GM23338 (cell line): ENCODE results near the gene LURAP1L. TPM values are rescaled to one million over a fixed set of nuclear protein-coding genes. Genes with fewer than 3 reads are reported as not detected.

ENCODE experiments used
- ATAC-seq: fragments of 200-7000 bp; cut with Tn5 transposase; 3 replicates; pipeline ENCODE4 v1.9.1; 2020
- DNase-seq: peaks from one replicate; pipeline ENCODE4 v3.0.0-alpha.2; 2015; ENCODE audit warnings: low spot score
- H2AFZ ChIP-seq: fragments of 200-600 bp; sonication (generic); 2 replicates; pipeline ENCODE4 v1.8.0; 2016; ENCODE audit warnings: antibody characterized with exemption, mild to moderate bottlenecking, moderate library complexity
- H3F3A ChIP-seq: fragments of 200-600 bp; sonication (generic); replicated peaks from 2 replicates; pipeline ENCODE4 v1.8.0; 2017; ENCODE audit warnings: antibody characterized with exemption, mixed run types, low read depth
- H3K27ac ChIP-seq: fragments of 200-600 bp; sonication (generic); 2 replicates; pipeline ENCODE4 v1.6.1; 2016; ENCODE audit warnings: low read depth
- H3K27me3 ChIP-seq: fragments of 200-600 bp; sonication (generic); 2 replicates; pipeline ENCODE4 v1.8.0; 2016; ENCODE audit warnings: mild to moderate bottlenecking, mixed run types, moderate library complexity; ENCODE audit not compliant: insufficient read depth
- H3K36me3 ChIP-seq: fragments of 200-600 bp; sonication (generic); 2 replicates; pipeline ENCODE4 v1.8.0; 2016; ENCODE audit warnings: mild to moderate bottlenecking; ENCODE audit not compliant: insufficient read depth
- H3K4me1 ChIP-seq: fragments of 200-600 bp; sonication (generic); 2 replicates; pipeline ENCODE4 v1.8.0; 2016; ENCODE audit warnings: mild to moderate bottlenecking, moderate library complexity; ENCODE audit not compliant: insufficient read depth
- H3K4me2 ChIP-seq: fragments of 200-600 bp; sonication (generic); 2 replicates; pipeline ENCODE4 v1.7.1; 2017; ENCODE audit warnings: mixed run types
- H3K4me3 ChIP-seq: fragments of 200-600 bp; sonication (generic); 2 replicates; pipeline ENCODE4 v1.6.1; 2016; ENCODE audit warnings: mixed run types
- H3K79me2 ChIP-seq: fragments of 200-600 bp; sonication (generic); replicated peaks from 2 replicates; pipeline ENCODE4 v1.8.0; 2017; ENCODE audit warnings: mild to moderate bottlenecking; ENCODE audit not compliant: insufficient read depth
- H3K9me2 ChIP-seq: fragments of 200-600 bp; sonication (generic); 2 replicates; pipeline ENCODE4 v1.8.0; 2017; ENCODE audit not compliant: insufficient read depth
- H4K20me1 ChIP-seq: fragments of 200-600 bp; sonication (generic); replicated peaks from 2 replicates; pipeline ENCODE4 v1.8.0; 2017; ENCODE audit warnings: mild to moderate bottlenecking; ENCODE audit not compliant: insufficient read depth
- H3K27ac Mint-ChIP-seq: 2 replicates; pipeline ENCODE4 v1.8.0; 2020; ENCODE audit warnings: inconsistent platforms, mild to moderate bottlenecking, moderate library complexity, mixed read lengths
- H3K27me3 Mint-ChIP-seq: 3 replicates; pipeline ENCODE4 v1.8.0; 2022; ENCODE audit warnings: low read depth, mild to moderate bottlenecking, moderate library complexity, mixed read lengths, inconsistent platforms; ENCODE audit not compliant: insufficient read depth, poor library complexity
- H3K36me3 Mint-ChIP-seq: 3 replicates; pipeline ENCODE4 v1.8.0; 2021; ENCODE audit warnings: low read depth, mild to moderate bottlenecking, inconsistent platforms, moderate library complexity, mixed read lengths
- H3K4me1 Mint-ChIP-seq: 3 replicates; pipeline ENCODE4 v1.8.0; 2020; ENCODE audit warnings: mild to moderate bottlenecking, inconsistent platforms, mixed read lengths
- H3K4me3 Mint-ChIP-seq: 3 replicates; pipeline ENCODE4 v1.8.0; 2021; ENCODE audit warnings: moderate library complexity, mild to moderate bottlenecking, inconsistent platforms, mixed read lengths
- H3K9me3 Mint-ChIP-seq: 3 replicates; pipeline ENCODE4 v1.8.0; 2020; ENCODE audit warnings: moderate library complexity, mild to moderate bottlenecking, inconsistent platforms, mixed read lengths
- CREB1 ChIP-seq: fragments of 250-450 bp; sonication (Bioruptor Pico); IDR thresholded peaks from 2 replicates; pipeline ENCODE4 v1.5.0; 2020; ENCODE audit warnings: low read depth, mild to moderate bottlenecking, moderate library complexity
- ETS1 ChIP-seq: IDR thresholded peaks from 2 replicates; pipeline ENCODE4 v1.6.1; 2016; ENCODE audit warnings: antibody characterized with exemption
- EZH2phosphoT487 ChIP-seq: fragments of 200-600 bp; sonication (generic); IDR thresholded peaks from one replicate; pipeline ENCODE4 v1.8.1; 2018; ENCODE audit warnings: antibody characterized with exemption; ENCODE audit not compliant: unreplicated experiment
- JUNB ChIP-seq: IDR thresholded peaks from one replicate; pipeline ENCODE4 v1.6.1; 2016; ENCODE audit warnings: antibody characterized with exemption; ENCODE audit not compliant: unreplicated experiment
- NANOG ChIP-seq: IDR thresholded peaks from 2 replicates; pipeline ENCODE4 v1.6.1; 2016; ENCODE audit warnings: antibody characterized with exemption, borderline replicate concordance
- POLR2AphosphoS5 ChIP-seq: IDR thresholded peaks from 2 replicates; pipeline ENCODE4 v1.6.1; 2016; ENCODE audit warnings: antibody characterized with exemption, low read depth
- REST ChIP-seq: IDR thresholded peaks from one replicate; pipeline ENCODE4 v1.6.1; 2018; ENCODE audit warnings: antibody characterized with exemption; ENCODE audit not compliant: unreplicated experiment
- polyA plus RNA-seq: library from polyadenylated mRNA; unstranded; fragments of >200 nt; fragmentation: Nextera tagmentation; extraction: Ambion mirVana; gene quantifications from 2 replicates; pipeline ENCODE4 v1.2.1, GENCODE V29; 2016
- total RNA-seq: library from RNA; depleted of rRNA; stranded (reverse); fragments of >200 nt; shearing (Covaris generic); gene quantifications from 2 replicates; pipeline ENCODE4 v1.2.3, GENCODE V29; 2014
- TF ChIP-seq, protein P1 (sequence below), 2 experiments: fragments of 200-600 bp in 1 of 2; sonication (generic) in 1 of 2; conservative IDR thresholded peaks; 2 replicates each; pipeline versions ENCODE4 v1.5.1 to v1.6.1; 2016 to 2017; ENCODE audit warnings: antibody characterized with exemption in 2 of 2, low read depth in 2 of 2, mild to moderate bottlenecking in 2 of 2, moderate library complexity in 1 of 2

LURAP1L gene
- total and polyA plus RNA-seq, 2 experiments from 2014 or later, result 1.2 to 1.6 TPM

- Mint-ChIP-seq H3K36me3 (no peaks in the 10 kb centered on the region), H3K9me3 (no peaks in the 10 kb centered on the region)
- no peak overlapping the region for H2AFZ ChIP-seq
Observed at GRCh38 chr9:12753931-12754330, 20.9 kb upstream of the LURAP1L start.

More at GRCh38 chr9:12753931-12754330, 20.9 kb upstream of the LURAP1L start:
- Histone ChIP-seq H4K20me1 (no peaks in the 10 kb centered on the region), H3K9me2 (no peaks in the 10 kb centered on the region), H3K36me3 (no peaks in the 10 kb centered on the region), H3K4me3 (no peak overlapping the region), H3K4me1 (no peaks in the 10 kb centered on the region), H3K27ac (no peak overlapping the region), H3K4me2 (no peak overlapping the region), H3K79me2 (no peaks in the 10 kb centered on the region), H3F3A (no peaks in the 10 kb centered on the region), H3K27me3 (no peaks in the 10 kb centered on the region)
- TF ChIP-seq JUNB (no peak), ETS1 (no peak), REST (no peak), EZH2phosphoT487 (no peak), CREB1 (CRISPR knock-in tag) (no peak), POLR2AphosphoS5 (no peak), NANOG (no peak)
- TF ChIP-seq, protein P1, sequence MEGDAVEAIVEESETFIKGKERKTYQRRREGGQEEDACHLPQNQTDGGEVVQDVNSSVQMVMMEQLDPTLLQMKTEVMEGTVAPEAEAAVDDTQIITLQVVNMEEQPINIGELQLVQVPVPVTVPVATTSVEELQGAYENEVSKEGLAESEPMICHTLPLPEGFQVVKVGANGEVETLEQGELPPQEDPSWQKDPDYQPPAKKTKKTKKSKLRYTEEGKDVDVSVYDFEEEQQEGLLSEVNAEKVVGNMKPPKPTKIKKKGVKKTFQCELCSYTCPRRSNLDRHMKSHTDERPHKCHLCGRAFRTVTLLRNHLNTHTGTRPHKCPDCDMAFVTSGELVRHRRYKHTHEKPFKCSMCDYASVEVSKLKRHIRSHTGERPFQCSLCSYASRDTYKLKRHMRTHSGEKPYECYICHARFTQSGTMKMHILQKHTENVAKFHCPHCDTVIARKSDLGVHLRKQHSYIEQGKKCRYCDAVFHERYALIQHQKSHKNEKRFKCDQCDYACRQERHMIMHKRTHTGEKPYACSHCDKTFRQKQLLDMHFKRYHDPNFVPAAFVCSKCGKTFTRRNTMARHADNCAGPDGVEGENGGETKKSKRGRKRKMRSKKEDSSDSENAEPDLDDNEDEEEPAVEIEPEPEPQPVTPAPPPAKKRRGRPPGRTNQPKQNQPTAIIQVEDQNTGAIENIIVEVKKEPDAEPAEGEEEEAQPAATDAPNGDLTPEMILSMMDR (conservative IDR thresholded peaks at IDR 0.05; ENCODE audit: low read depth in 2 of 2), result no peak
- H3K27me3 Mint-ChIP-seq, result no peaks in the 10 kb centered on the region
- ATAC-seq, result no peak
- DNase-seq, result no peak
- H3K4me1 Mint-ChIP-seq, result no peaks in the 10 kb centered on the region
- H3K4me3 Mint-ChIP-seq, result no peak overlapping the region
- no peak overlapping the region for H3K27ac Mint-ChIP-seq
